ENCODE data around the gene SMIM13. TPM values are rescaled to one million over a fixed set of nuclear protein-coding genes. Genes with fewer than 3 reads are reported as not detected.
A peak's percentile ranks its signal among the peaks of the same experiment; 100 is the strongest.

SMIM13 gene
- total RNA-seq, 2 experiments from 2014 or later: 7.5 to 7.7 TPM

GRCh38 chr6:11140056-11140455, 46.4 kb downstream of the SMIM13 start:
- H3K9me3 Mint-ChIP-seq: no peaks in the 10 kb centered on the region
- peaks cover 6% of the 10 kb centered on the region for H3K36me3 Mint-ChIP-seq (ENCODE audit: low read depth)
- no peaks in the 10 kb centered on the region for H3K27me3 Mint-ChIP-seq
- DNase-seq (no peak), ATAC-seq (no peak)
- H3K4me3 Mint-ChIP-seq: no peak overlapping the region
- TF ChIP-seq CTCF (IDR thresholded peaks at IDR 0.05): no peak
- intact Hi-C loops (cut with micrococcal nuclease): loop anchor here (5.0 kb wide), 2 partner anchors 227 to 432 kb away; no protein-coding TSS in a partner anchor
- no peak overlapping the region for H3K27ac Mint-ChIP-seq
- peaks cover 20% of the 10 kb centered on the region for H3K4me1 Mint-ChIP-seq (ENCODE audit: low read depth)
- ChIA-PET CTCF (no interaction called here), POLR2A (no interaction called here)

- no peak for TF ChIP-seq CTCF (IDR thresholded peaks at IDR 0.05)
Observed at GRCh38 chr6:11141295-11141694, 47.7 kb downstream of the SMIM13 start.

GRCh38 chr6:11142296-11143027, 48.8 kb downstream of the SMIM13 start:
- no peak overlapping the region for H3K27ac Mint-ChIP-seq
- H3K9me3 Mint-ChIP-seq: no peaks in the 10 kb centered on the region
- ChIA-PET POLR2A (no interaction called here), CTCF (interaction anchor here (0.7 to 4.0 kb wide), 7 partner anchors 13 to 354 kb away, joined by 3 to 86 read pairs (median 3); no protein-coding TSS in a partner anchor)
- no peaks in the 10 kb centered on the region for H3K36me3 Mint-ChIP-seq (ENCODE audit: low read depth)
- intact Hi-C loops (cut with micrococcal nuclease): loop anchor here (5.0 kb wide), 2 partner anchors 225 to 430 kb away; no protein-coding TSS in a partner anchor
- no peaks in the 10 kb centered on the region for H3K27me3 Mint-ChIP-seq
- no peak for DNase-seq
- H3K4me3 Mint-ChIP-seq: no peak overlapping the region
- no peak for TF ChIP-seq CTCF (IDR thresholded peaks at IDR 0.05)
- no peak for ATAC-seq
- H3K4me1 Mint-ChIP-seq (ENCODE audit: low read depth): peaks cover 20% of the 10 kb centered on the region

More at GRCh38 chr6:11141295-11141694, 47.7 kb downstream of the SMIM13 start:
- H3K4me3 Mint-ChIP-seq: no peak overlapping the region
- CTCF ChIA-PET: no interaction called here
- peaks cover 20% of the 10 kb centered on the region for H3K4me1 Mint-ChIP-seq (ENCODE audit: low read depth)
- no peaks in the 10 kb centered on the region for H3K36me3 Mint-ChIP-seq (ENCODE audit: low read depth)
- H3K27ac Mint-ChIP-seq: no peak overlapping the region
- DNase-seq (no peak), ATAC-seq (no peak)
- intact Hi-C loops (cut with micrococcal nuclease): loop anchor here (5.0 kb wide), 2 partner anchors 226 to 431 kb away; no protein-coding TSS in a partner anchor
- no peaks in the 10 kb centered on the region for H3K27me3 Mint-ChIP-seq
- POLR2A ChIA-PET: no interaction called here
- H3K9me3 Mint-ChIP-seq: no peaks in the 10 kb centered on the region

- no peak overlapping the region for H3K27ac Mint-ChIP-seq
- no peaks in the 10 kb centered on the region for H3K36me3 Mint-ChIP-seq (ENCODE audit: low read depth)
- H3K4me1 Mint-ChIP-seq (ENCODE audit: low read depth): peaks cover 18% of the 10 kb centered on the region
- CTCF ChIA-PET: interaction anchor here (0.6 to 4.0 kb wide), 24 partner anchors 12 to 432 kb away, joined by 3 to 86 read pairs (median 3); no protein-coding TSS in a partner anchor
- no peak overlapping the region for H3K4me3 Mint-ChIP-seq
- POLR2A ChIA-PET: interaction anchor here (0.6 to 1.6 kb wide), 3 partner anchors 25 to 352 kb away, joined by 3 to 10 read pairs (median 4); no protein-coding TSS in a partner anchor
- ATAC-seq: no peak
- no peaks in the 10 kb centered on the region for H3K9me3 Mint-ChIP-seq
- peak; percentile 26 for DNase-seq
- TF ChIP-seq CTCF (IDR thresholded peaks at IDR 0.05): no peak
- no peaks in the 10 kb centered on the region for H3K27me3 Mint-ChIP-seq
- intact Hi-C loops (cut with micrococcal nuclease): loop anchor here (1.0 to 5.0 kb wide), 3 partner anchors 224 to 429 kb away; no protein-coding TSS in a partner anchor
Observed at GRCh38 chr6:11143394-11144371, 50.0 kb downstream of the SMIM13 start.

Measured in activated CD8-positive, alpha-beta T cell treated with anti-CD3 and anti-CD28 coated beads for 36 hours (primary cell).